HEK293 (cell line): ENCODE data around the gene DSC1.

Source experiments
- CTCF ChIA-PET: fragments of 350-600 bp; formaldehyde crosslinking; extraction: SDS; loops from one replicate; lab custom pipeline; 2021; ENCODE audit warnings: antibody characterized with exemption; lab: Yijun Ruan, JAX
- POLR2A ChIA-PET: fragments of 300-600 bp; formaldehyde crosslinking; extraction: SDS; loops from one replicate; lab custom pipeline; 2020; ENCODE audit warnings: antibody characterized with exemption, inconsistent platforms; lab: Yijun Ruan, JAX
- H3K27ac ChIP-seq: fragments of 200-500 bp; sonication (Bioruptor generic); 2 replicates; pipeline ENCODE4 v1.5.1; 2014; ENCODE audit warnings: low read depth, low read length, control low read depth, inconsistent platforms; ENCODE audit errors: extremely low read depth
- H3K36me3 ChIP-seq, 2 experiments: fragments of 200-500 bp in 1 of 2; sonication (Bioruptor generic) in 1 of 2; 1 replicate in 1 of 2; 2 replicates in 1 of 2; pipeline ENCODE4 v1.5.1; 2014 to 2017; ENCODE audit warnings: inconsistent platforms in 2 of 2, low read length in 2 of 2; ENCODE audit not compliant: control insufficient read depth in 2 of 2, insufficient read depth in 1 of 2
- H3K4me1 ChIP-seq: fragments of 200-500 bp; sonication (Bioruptor generic); 2 replicates; pipeline ENCODE4 v1.5.1; 2014; ENCODE audit warnings: mild to moderate bottlenecking, low read length, inconsistent platforms; ENCODE audit not compliant: control insufficient read depth, insufficient read depth
- H3K4me3 ChIP-seq: 2 replicates; pipeline ENCODE4 v1.5.1; 2011; ENCODE audit warnings: low read depth, mild to moderate bottlenecking, control low read depth, low read length, moderate library complexity
- H3K9me3 ChIP-seq: fragments of 200-500 bp; sonication (Bioruptor generic); 2 replicates; pipeline ENCODE4 v1.5.1; 2014; ENCODE audit warnings: low read depth, low read length, inconsistent platforms; ENCODE audit not compliant: control insufficient read depth, insufficient read depth
- BCL6B ChIP-seq: fragments of 450-650 bp; formaldehyde crosslinking; IDR thresholded peaks from 2 replicates; pipeline ENCODE4 v1.5.1; 2017; ENCODE audit warnings: missing biosample characterization, missing genetic modification characterization
- EGR2 ChIP-seq: fragments of 450-650 bp; formaldehyde crosslinking; IDR thresholded peaks from 2 replicates; pipeline ENCODE4 v1.5.1; 2016; ENCODE audit warnings: low read depth, missing biosample characterization, missing genetic modification characterization
- HOXA7 ChIP-seq: sonication (generic); formaldehyde crosslinking; IDR thresholded peaks from 2 replicates; pipeline ENCODE4 v1.8.1; 2022; ENCODE audit warnings: missing genetic modification reagents, borderline replicate concordance
- HOXC10 ChIP-seq: sonication (generic); formaldehyde crosslinking; IDR thresholded peaks from 2 replicates; pipeline ENCODE4 v1.8.1; 2023; ENCODE audit warnings: mild to moderate bottlenecking, missing genetic modification reagents
- KLF1 ChIP-seq: fragments of 450-650 bp; formaldehyde crosslinking; IDR thresholded peaks from 2 replicates; pipeline ENCODE4 v1.5.1; 2016; ENCODE audit warnings: missing biosample characterization, missing genetic modification characterization
- KLF9 ChIP-seq: fragments of 450-650 bp; formaldehyde crosslinking; IDR thresholded peaks from 2 replicates; pipeline ENCODE4 v1.5.1; 2016; ENCODE audit warnings: missing biosample characterization, missing genetic modification characterization, low read depth
- PBX3 ChIP-seq: sonication (generic); formaldehyde crosslinking; IDR thresholded peaks from 2 replicates; pipeline ENCODE4 v1.8.1; 2022; ENCODE audit warnings: mild to moderate bottlenecking, moderate library complexity, missing genetic modification reagents
- PRDM1 ChIP-seq: fragments of 450-650 bp; formaldehyde crosslinking; IDR thresholded peaks from 2 replicates; pipeline ENCODE4; 2016; ENCODE audit warnings: missing biosample characterization, missing genetic modification characterization
- REPIN1 ChIP-seq: fragments of 450-650 bp; formaldehyde crosslinking; IDR thresholded peaks from 2 replicates; pipeline ENCODE4 v1.5.1; 2017; ENCODE audit warnings: missing biosample characterization, missing genetic modification characterization, low read depth
- SCRT1 ChIP-seq: fragments of 450-650 bp; formaldehyde crosslinking; IDR thresholded peaks from 2 replicates; pipeline ENCODE4 v1.5.1; 2016; ENCODE audit warnings: missing biosample characterization, missing genetic modification characterization, borderline replicate concordance
- SETDB1 ChIP-seq: IDR thresholded peaks from one replicate; pipeline ENCODE4 v1.6.1; 2017; ENCODE audit warnings: mild to moderate bottlenecking, low read length, moderate library complexity, mixed read lengths; ENCODE audit not compliant: insufficient read length
- ZBTB1 ChIP-seq: fragments of 450-650 bp; formaldehyde crosslinking; IDR thresholded peaks from 2 replicates; pipeline ENCODE4 v1.5.1; 2016; ENCODE audit warnings: missing biosample characterization, missing genetic modification characterization
- ZBTB49 ChIP-seq: fragments of 450-650 bp; formaldehyde crosslinking; IDR thresholded peaks from 2 replicates; pipeline ENCODE4 v1.5.1; 2016; ENCODE audit warnings: missing biosample characterization, missing genetic modification characterization, low read depth
- ZBTB7A ChIP-seq: fragments of 450-650 bp; formaldehyde crosslinking; IDR thresholded peaks from 2 replicates; pipeline ENCODE4 v1.5.1; 2016; ENCODE audit warnings: low read depth, missing biosample characterization, missing genetic modification characterization
- ZBTB8A ChIP-seq: fragments of 450-650 bp; formaldehyde crosslinking; IDR thresholded peaks from 2 replicates; pipeline ENCODE4 v1.5.1; 2016; ENCODE audit warnings: missing biosample characterization, missing genetic modification characterization
- ZEB2 ChIP-seq: fragments of 450-650 bp; formaldehyde crosslinking; IDR thresholded peaks from 2 replicates; pipeline ENCODE4 v1.5.1; 2016; ENCODE audit warnings: missing biosample characterization, missing genetic modification characterization
- ZNF157 ChIP-seq: fragments of 450-650 bp; formaldehyde crosslinking; IDR thresholded peaks from 2 replicates; pipeline ENCODE4 v1.5.1; 2016; ENCODE audit warnings: missing biosample characterization, missing genetic modification characterization
- ZNF184 ChIP-seq: fragments of 450-650 bp; IDR thresholded peaks from 2 replicates; pipeline ENCODE4 v1.5.1; 2018; ENCODE audit warnings: missing biosample characterization, mild to moderate bottlenecking, missing genetic modification characterization
- ZNF19 ChIP-seq: fragments of 450-650 bp; formaldehyde crosslinking; IDR thresholded peaks from 2 replicates; pipeline ENCODE4; 2016; ENCODE audit warnings: missing biosample characterization, missing genetic modification characterization, low read depth
- ZNF202 ChIP-seq: fragments of 450-650 bp; formaldehyde crosslinking; IDR thresholded peaks from 2 replicates; pipeline ENCODE4 v1.5.1; 2016; ENCODE audit warnings: missing biosample characterization, missing genetic modification characterization, borderline replicate concordance
- ZNF223 ChIP-seq: fragments of 450-650 bp; formaldehyde crosslinking; IDR thresholded peaks from 2 replicates; pipeline ENCODE4 v1.5.1; 2016; ENCODE audit warnings: missing biosample characterization, missing genetic modification characterization
- ZNF350 ChIP-seq: fragments of 450-650 bp; formaldehyde crosslinking; IDR thresholded peaks from 2 replicates; pipeline ENCODE4 v1.5.0; 2017; ENCODE audit warnings: missing biosample characterization, mild to moderate bottlenecking, missing genetic modification characterization
- ZNF404 ChIP-seq: fragments of 450-650 bp; formaldehyde crosslinking; IDR thresholded peaks from 2 replicates; pipeline ENCODE4 v1.5.1; 2017; ENCODE audit warnings: missing biosample characterization, missing genetic modification characterization
- ZNF48 ChIP-seq: fragments of 450-650 bp; formaldehyde crosslinking; IDR thresholded peaks from 2 replicates; pipeline ENCODE4 v1.5.1; 2016; ENCODE audit warnings: missing biosample characterization, missing genetic modification characterization
- ZNF521 ChIP-seq: fragments of 450-650 bp; formaldehyde crosslinking; IDR thresholded peaks from 2 replicates; pipeline ENCODE4 v1.5.1; 2017; ENCODE audit warnings: missing biosample characterization, mild to moderate bottlenecking, missing genetic modification characterization
- ZNF529 ChIP-seq: fragments of 450-650 bp; formaldehyde crosslinking; IDR thresholded peaks from 2 replicates; pipeline ENCODE4 v1.5.1; 2017; ENCODE audit warnings: missing genetic modification characterization, missing biosample characterization; ENCODE audit not compliant: insufficient replicate concordance
- ZNF585B ChIP-seq: fragments of 450-650 bp; formaldehyde crosslinking; IDR thresholded peaks from 2 replicates; pipeline ENCODE4 v1.5.1; 2016; ENCODE audit warnings: missing biosample characterization, missing genetic modification characterization
- ZNF623 ChIP-seq: fragments of 450-650 bp; formaldehyde crosslinking; IDR thresholded peaks from 2 replicates; pipeline ENCODE4 v1.5.1; 2016; ENCODE audit warnings: missing biosample characterization, missing genetic modification characterization
- ZNF645 ChIP-seq: fragments of 450-650 bp; formaldehyde crosslinking; IDR thresholded peaks from 2 replicates; pipeline ENCODE4; 2016; ENCODE audit warnings: missing biosample characterization, missing genetic modification characterization
- ZNF654 ChIP-seq: fragments of 450-650 bp; formaldehyde crosslinking; IDR thresholded peaks from 2 replicates; pipeline ENCODE4 v1.5.1; 2016; ENCODE audit warnings: low read depth, missing biosample characterization, missing genetic modification characterization
- ZNF707 ChIP-seq: fragments of 450-650 bp; formaldehyde crosslinking; IDR thresholded peaks from 2 replicates; pipeline ENCODE4 v1.5.1; 2016; ENCODE audit warnings: missing biosample characterization, missing genetic modification characterization

Gene DSC1

GRCh38 chr18:31204833-31205232 is 42.2 kb upstream of the DSC1 start (continued):
- TF ChIP-seq KLF9 (no peak), ZNF19 (tag by site-specific recombination) (no peak), ZNF404 (tag by site-specific recombination) (no peak), ZNF184 (tag by site-specific recombination) (no peak), ZNF223 (tag by site-specific recombination) (no peak), EGR2 (tag by site-specific recombination) (no peak), ZNF645 (tag by site-specific recombination) (no peak)
- TF ChIP-seq, all 188 proteins: peak for 0

- H3K27ac ChIP-seq = no peak overlapping the region
- ChIA-PET POLR2A (no interaction called here), CTCF (interaction anchor here (1.2 to 2.4 kb wide), 2 partner anchors 8 to 37 kb away, joined by 3 to 11 read pairs; no protein-coding TSS in a partner anchor)
- H3K36me3 ChIP-seq = no peaks in the 10 kb centered on the region
- H3K9me3 ChIP-seq = no peaks in the 10 kb centered on the region
- H3K4me3 ChIP-seq = no peak overlapping the region
- H3K4me1 ChIP-seq = 0 out of 2 replicates have a peak, but pooled peaks cover 11% of the 10 kb centered on the region
- TF ChIP-seq REPIN1 (tag by site-specific recombination) (no peak), BCL6B (tag by site-specific recombination) (no peak), SETDB1 (no peak), ZNF529 (tag by site-specific recombination) (no peak), KLF1 (tag by site-specific recombination) (no peak), ZNF585B (tag by site-specific recombination) (no peak), EGR2 (tag by site-specific recombination) (no peak), ZBTB7A (tag by site-specific recombination) (no peak), HOXC10 (CRISPR knock-in tag) (no peak), ZNF202 (no peak), ZNF654 (tag by site-specific recombination) (no peak)
- TF ChIP-seq, all 188 proteins: peak for 0
Observed at GRCh38 chr18:31204166-31204565, 41.5 kb upstream of the DSC1 start.

GRCh38 chr18:31203794-31204148 is 41.1 kb upstream of the DSC1 start:
- Histone ChIP-seq H3K27ac (no peak overlapping the region), H3K4me1 (0 out of 2 replicates have a peak, but pooled peaks cover 11% of the 10 kb centered on the region)
- CTCF ChIA-PET = interaction anchor here (2.4 kb wide), 1 partner anchor 38 kb away, joined by 11 read pairs; no protein-coding TSS in a partner anchor
- POLR2A ChIA-PET = interaction anchor here (1.1 kb wide), 1 partner anchor 162 kb away, joined by 3 read pairs; no protein-coding TSS in a partner anchor
- TF ChIP-seq ZBTB8A = no peak
- no peak for TF ChIP-seq PRDM1 (tag by site-specific recombination)
- TF ChIP-seq SCRT1 (tag by site-specific recombination) = no peak
- TF ChIP-seq ZNF350 (tag by site-specific recombination) = no peak
- no peak for TF ChIP-seq PBX3 (CRISPR knock-in tag)
- TF ChIP-seq KLF9 = no peak
- no peak for TF ChIP-seq ZBTB49 (tag by site-specific recombination)
- no peak for TF ChIP-seq ZEB2 (tag by site-specific recombination)
- TF ChIP-seq ZNF521 (tag by site-specific recombination) = no peak
- TF ChIP-seq ZNF707 (tag by site-specific recombination) = no peak
- TF ChIP-seq ZNF157 (tag by site-specific recombination) = no peak
- no peak for TF ChIP-seq ZNF529 (tag by site-specific recombination)
- TF ChIP-seq ZNF48 (tag by site-specific recombination) = no peak
- no peak for TF ChIP-seq HOXA7 (CRISPR knock-in tag)
- TF ChIP-seq ZNF623 (tag by site-specific recombination) = no peak
- no peak for TF ChIP-seq ZBTB1 (tag by site-specific recombination)
- TF ChIP-seq, all 188 proteins: peak for 0
- H3K4me3 ChIP-seq = no peak overlapping the region
- no peaks in the 10 kb centered on the region for H3K36me3 ChIP-seq
- H3K9me3 ChIP-seq = no peaks in the 10 kb centered on the region
